GM10248 (cell line): ENCODE results near the gene RNU1-4.
"Not testable (repeated sequence)": the region's sequence is repeated elsewhere in the genome, so short reads cannot be mapped to it uniquely, and the experiment has no call there.

Experiments
- CTCF ChIA-PET: fragments of 300-600 bp; sonication (Branson Sonifier 250); formaldehyde crosslinking; extraction: SDS; loops from one replicate; lab custom pipeline; 2021; ENCODE audit warnings: antibody characterized with exemption; lab: Yijun Ruan, JAX
- POLR2A ChIA-PET: fragments of 350-650 bp; sonication (Branson Sonifier 250); formaldehyde crosslinking; extraction: SDS; loops from one replicate; lab custom pipeline; 2020; ENCODE audit warnings: antibody characterized with exemption; lab: Yijun Ruan, JAX
- DNase-seq: peaks from one replicate; pipeline ENCODE4 v3.0.0; 2012; ENCODE audit errors: extremely low spot score
- TF ChIP-seq, protein P1 (sequence below): IDR thresholded peaks from 2 replicates; pipeline ENCODE4 v1.5.1; 2012; ENCODE audit warnings: mild to moderate bottlenecking, low read depth; ENCODE audit errors: extremely low read depth, missing control alignments, control extremely low read depth

RNU1-4 gene

DNA sequence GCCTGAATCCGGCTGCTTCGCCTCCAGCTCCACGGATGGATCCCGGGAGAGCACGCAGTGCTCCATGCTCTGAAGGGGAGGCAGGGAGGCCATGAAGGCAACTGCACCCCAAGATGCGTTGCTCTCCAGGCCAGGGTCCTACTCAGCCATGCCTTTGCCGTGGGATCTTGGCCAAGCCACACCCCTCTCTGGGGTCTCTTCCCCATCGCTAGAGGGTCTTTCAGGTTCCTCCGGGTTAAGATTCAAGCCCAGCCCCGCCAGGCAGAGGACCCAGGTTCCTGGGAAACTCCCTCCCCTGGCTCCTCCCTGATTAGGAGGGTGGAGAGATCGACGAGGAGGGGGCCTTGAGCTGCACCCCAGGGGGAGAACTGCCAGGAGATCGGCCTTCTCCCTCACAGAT, 36.2 kb upstream of the RNU1-4 start:
- DNase-seq, POLR2A ChIA-PET: not testable (repeated sequence)
- CTCF ChIA-PET = interaction anchor here (1.0 to 1.4 kb wide), 3 partner anchors 13 to 83 kb away, joined by 3 to 5 read pairs (median 4); no protein-coding TSS in a partner anchor

DNA sequence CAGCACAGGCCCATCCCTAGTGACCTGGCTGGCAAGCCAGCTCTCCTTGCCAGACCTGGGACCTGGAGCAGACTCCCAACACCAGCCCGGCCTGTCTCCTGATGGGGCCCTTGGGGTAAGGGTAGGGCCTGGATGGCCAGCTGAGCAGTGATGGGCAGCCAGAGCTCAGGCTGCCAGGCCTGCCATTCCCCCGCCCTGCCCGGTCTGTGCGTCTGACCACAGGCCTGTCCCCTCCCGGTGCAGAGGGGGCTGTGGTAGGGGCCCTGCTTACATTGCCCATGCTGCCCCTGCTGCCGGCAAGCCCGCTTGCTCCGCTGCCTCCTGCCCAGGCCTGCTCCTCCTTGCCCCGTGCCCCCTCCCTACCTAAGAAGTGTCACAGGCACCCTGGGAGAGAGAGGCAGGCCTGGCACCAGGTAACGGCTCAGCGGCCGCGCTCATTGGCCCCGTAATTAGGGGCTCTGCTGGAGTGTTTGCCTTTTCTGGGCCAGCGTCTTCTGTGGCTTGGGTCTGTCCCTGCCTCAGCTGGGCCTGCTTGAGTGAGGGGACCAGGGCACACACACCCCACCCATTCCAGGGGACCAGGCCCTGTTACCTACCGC, 35.7 kb upstream of the RNU1-4 start:
- DNase-seq, POLR2A ChIA-PET: not testable (repeated sequence)
- CTCF ChIA-PET = interaction anchor here (1.0 to 1.4 kb wide), 4 partner anchors 8 to 84 kb away, joined by 3 to 5 read pairs (median 4); no protein-coding TSS in a partner anchor

DNA sequence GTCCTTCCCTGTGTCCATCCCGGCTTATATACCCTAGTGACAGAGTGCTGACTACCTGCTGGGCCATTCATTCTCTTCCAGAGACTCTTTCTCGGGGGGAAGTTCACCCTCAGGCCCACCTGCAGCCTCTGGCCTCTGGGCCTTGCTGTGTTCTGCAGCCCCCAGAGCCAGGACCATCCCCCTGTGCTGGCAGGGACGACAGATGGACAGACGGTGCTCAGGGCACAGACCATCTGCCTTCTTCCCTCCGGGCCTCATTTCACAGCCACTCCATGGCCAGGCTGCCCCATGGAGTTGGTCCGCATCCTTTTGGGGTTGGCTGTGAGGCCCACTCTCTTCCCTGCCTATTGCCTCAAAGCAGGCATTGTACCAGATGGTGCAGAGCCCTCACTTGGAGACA, 34.0 kb upstream of the RNU1-4 start:
- POLR2A ChIA-PET, DNase-seq: not testable (repeated sequence)
- CTCF ChIA-PET = interaction anchor here (1.0 to 3.6 kb wide), 8 partner anchors 8 to 341 kb away, joined by 3 to 37 read pairs (median 4); no protein-coding TSS in a partner anchor

DNA sequence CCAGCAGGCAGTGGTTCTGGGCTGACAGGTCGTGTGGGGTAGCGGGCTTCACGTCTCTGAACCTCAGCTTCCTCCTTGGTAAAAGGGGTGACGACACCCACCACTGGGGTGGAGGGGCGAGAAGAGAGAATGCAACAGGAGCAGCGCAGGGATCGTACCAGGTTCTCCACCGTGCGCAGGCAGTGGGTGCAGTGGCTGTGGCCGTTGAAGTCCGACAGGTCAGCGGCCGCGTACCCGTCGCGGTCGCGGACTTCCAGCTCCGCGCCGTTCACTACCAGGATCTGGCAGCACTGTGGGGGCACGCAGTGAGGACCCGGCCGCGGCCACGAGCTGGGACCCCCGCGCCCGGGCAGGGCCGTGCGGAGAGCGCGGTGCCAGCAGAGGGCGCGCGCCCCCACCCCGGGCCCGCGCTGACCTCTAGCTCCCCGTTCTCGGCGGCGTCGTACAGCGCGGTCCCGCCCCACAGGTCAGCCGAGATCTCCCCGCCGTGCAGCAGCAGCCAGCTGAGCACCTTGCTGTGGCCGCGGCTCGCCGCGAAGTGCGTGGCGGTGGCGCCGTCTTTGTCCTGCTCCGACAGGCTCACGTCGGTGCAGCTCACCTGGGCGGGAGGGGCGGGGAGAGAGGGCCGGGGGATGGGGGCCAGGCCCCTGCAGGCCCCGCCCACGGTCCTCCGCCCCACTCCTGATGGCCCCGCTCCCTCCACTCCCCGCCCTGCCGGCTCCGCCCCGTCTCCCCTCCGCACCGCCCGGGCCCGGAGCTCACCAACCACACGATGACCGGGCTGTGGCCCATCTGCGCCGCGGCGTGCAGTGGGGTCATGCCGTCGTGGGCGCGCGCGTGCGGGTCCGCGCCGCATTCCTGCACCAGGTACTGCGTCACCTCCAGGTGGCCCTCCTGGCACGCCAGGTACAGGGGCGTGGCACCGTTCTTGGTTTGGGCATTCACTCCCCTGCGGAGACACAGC, 32.9 kb upstream of the RNU1-4 start:
- POLR2A ChIA-PET, DNase-seq: not testable (repeated sequence)
- CTCF ChIA-PET = interaction anchor here (1.0 to 3.6 kb wide), 9 partner anchors 8 to 340 kb away, joined by 3 to 37 read pairs (median 4); no protein-coding TSS in a partner anchor

DNA sequence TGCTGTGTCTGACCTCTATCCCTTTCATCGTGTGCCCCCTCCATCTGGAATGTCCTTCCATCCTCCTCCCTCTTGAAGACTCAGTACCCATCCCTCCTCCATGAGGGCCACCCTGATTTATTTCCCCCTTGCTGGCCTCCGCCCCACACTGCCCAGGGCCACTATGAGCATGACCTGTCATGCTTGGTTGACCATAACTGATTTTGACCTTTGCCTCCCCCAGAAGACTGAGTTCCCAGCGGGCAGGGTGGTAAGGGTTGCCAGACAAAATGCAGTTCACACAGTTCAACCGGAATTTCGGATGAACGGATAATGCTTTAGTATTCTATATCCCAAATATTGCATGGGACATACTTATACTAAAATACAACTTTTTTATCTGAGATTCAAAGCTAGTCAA, 31.6 kb upstream of the RNU1-4 start:
- DNase-seq, POLR2A ChIA-PET: not testable (repeated sequence)
- CTCF ChIA-PET = interaction anchor here (0.7 to 3.6 kb wide), 12 partner anchors 9 to 252 kb away, joined by 3 to 37 read pairs (median 4); no protein-coding TSS in a partner anchor

DNA sequence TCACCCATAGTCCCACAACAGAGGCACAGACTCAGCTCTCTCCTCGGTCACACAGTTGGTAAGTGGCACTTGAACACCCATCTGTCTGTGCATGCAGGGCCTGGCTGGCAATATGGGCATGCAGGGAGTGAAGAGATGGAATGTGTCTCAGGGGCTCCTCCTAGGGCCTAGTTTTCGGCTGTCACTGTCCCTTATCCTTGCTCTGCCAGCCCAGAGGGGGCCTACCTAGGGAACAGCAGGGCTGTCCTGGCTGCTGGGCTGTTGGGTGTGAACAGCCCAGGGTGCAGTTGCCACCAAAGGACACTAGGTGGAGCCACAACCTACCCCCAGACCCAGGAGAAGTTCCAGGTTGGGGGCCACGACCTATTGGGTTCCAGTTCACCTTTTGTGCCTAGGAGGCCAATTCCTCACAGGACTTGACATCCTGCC, 30.6 kb upstream of the RNU1-4 start:
- DNase-seq, POLR2A ChIA-PET: not testable (repeated sequence)
- CTCF ChIA-PET = interaction anchor here (0.7 to 3.6 kb wide), 14 partner anchors 8 to 251 kb away, joined by 3 to 37 read pairs (median 4); no protein-coding TSS in a partner anchor

DNA sequence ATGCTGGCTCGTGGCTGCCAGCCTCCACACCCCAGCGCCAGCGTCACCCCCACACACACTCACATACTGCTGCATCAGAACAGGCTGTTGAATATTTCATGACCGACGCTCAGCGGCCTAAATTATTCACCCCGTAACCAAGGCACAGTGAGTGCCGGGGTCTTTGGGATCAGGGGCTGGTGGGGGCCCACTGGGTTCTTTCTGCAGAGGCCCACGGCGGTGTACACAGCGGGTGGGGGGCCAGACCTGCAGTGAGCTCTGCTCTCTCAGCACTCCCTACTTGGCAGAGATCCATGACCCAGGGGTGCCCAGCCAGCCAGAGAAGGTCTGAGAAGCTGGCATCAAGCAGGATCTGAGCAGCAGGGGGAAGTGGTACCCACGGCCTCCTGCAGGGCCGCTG, 29.7 kb upstream of the RNU1-4 start:
- DNase-seq, POLR2A ChIA-PET: not testable (repeated sequence)
- CTCF ChIA-PET = interaction anchor here (0.7 to 1.3 kb wide), 6 partner anchors 8 to 32 kb away, joined by 3 to 6 read pairs (median 4); no protein-coding TSS in a partner anchor

DNA sequence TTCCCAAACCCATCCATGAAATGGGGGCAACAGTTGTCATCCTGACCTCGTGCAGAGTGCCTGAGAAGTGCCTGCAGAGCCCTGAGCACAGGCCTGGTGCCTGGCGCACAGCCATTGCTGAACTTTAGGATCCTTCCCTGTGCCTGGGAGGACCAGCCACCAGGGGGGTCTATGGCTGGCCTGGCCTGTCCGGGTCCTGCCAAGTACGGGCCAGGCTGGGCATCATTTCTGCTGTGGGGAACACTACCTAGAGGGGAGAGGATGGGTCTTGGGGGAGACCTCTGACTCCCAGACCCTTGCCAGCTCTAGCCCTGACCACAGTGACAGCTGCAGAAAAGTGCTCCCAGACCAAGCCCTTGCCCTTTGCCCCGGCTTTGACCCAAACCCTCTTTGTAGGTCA, 28.2 kb upstream of the RNU1-4 start:
- POLR2A ChIA-PET, CTCF ChIA-PET, DNase-seq: not testable (repeated sequence)

DNA sequence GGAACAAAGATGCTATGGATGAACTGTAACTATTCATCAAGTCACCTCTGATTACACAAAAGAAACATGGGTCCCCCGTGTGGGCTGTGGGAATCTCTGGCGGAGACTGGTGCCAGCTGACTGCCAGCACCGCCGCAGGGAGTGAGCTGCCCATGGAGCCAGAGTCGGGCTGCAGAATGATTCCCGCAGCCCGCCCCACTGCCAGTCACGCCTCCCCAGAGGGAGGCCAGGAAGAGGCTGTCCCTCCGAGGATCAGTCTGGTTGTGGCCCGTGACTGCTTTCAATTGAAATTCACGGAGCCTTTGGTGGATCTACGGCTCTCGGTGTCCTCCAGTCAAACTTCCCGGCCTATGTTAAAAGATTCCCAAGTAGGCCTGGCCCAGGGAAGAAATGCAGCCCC, 27.7 kb upstream of the RNU1-4 start:
- DNase-seq, POLR2A ChIA-PET, CTCF ChIA-PET: not testable (repeated sequence)

DNA sequence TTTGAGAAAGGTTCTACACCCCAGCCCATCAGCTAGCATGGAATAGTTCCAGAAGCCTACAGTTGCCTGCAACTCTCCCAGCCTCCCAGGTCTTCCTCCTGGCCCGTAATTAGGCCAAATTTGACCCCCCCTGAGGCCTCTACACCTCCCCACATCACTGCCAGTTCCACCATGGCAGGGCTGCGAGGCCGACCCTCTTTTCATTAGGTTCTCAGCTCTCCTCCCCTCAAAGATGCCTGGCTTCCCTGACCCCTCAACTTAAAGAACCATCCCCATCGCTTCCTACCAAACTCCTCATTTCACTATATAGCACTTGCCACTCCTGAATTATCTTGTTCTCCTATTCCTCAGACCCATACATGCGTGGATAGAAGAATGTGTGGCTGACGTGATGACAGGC, 27.3 kb upstream of the RNU1-4 start:
- CTCF ChIA-PET = not testable (repeated sequence)

DNA sequence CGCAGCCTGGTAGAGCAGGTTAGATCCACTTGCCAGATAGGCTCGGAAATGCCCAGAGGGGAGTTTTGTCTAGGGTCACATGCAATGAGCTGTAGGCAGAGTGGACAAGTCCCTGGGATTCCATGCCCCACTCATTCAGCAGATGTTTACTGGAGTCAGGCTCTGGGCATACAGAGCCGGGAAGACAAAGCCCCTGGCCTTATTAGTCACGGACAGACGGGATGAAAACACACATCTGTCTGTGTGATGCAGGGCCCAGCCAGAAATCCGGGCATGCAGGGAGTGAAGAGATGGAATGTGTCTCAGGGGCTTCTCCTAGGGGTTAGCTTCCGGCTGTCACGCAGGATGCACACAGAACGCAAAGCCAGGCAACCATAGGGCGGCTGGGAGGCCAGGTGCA, 26.8 kb upstream of the RNU1-4 start:
- POLR2A ChIA-PET, DNase-seq, CTCF ChIA-PET: not testable (repeated sequence)

More for the DNA sequence above, 27.3 kb upstream of the RNU1-4 start:
- DNase-seq, POLR2A ChIA-PET: not testable (repeated sequence)

DNA sequence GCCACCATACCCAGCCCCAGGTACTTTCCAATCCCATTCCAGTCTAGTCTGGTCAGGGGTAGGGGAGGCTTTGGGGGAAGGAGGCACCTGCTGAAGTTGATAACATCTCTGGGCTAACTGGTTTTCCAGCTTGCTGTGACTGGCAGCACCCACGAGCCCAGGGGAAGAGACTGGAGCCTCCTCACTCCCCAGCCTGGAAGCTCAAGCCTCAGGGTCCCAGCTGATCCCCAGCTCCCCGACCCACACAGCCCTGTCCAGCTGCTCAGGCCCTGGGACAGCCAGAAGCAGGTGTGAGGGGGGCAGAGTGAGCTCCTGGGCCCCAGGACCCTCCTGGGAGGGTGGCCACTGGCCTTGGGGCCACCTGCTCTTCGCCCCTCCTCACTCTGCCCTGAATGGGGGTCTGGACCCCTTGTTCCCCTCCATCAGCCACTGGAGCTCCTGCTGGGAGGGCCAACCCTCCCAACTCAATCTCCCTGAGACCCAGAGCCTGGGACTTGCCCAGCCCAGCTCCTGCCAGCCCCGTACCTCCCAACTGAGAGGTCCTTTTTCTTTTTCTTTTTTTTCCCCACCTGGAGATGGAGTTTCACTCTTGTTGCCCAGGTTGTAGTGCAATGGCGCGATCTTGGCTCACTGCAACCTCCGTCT, 23.5 kb upstream of the RNU1-4 start:
- POLR2A ChIA-PET = no interaction called here
- CTCF ChIA-PET = interaction anchor here (0.8 to 1.6 kb wide), 5 partner anchors 8 to 96 kb away, joined by 3 to 6 read pairs (median 4); no protein-coding TSS in a partner anchor
- TF ChIP-seq, protein P1, sequence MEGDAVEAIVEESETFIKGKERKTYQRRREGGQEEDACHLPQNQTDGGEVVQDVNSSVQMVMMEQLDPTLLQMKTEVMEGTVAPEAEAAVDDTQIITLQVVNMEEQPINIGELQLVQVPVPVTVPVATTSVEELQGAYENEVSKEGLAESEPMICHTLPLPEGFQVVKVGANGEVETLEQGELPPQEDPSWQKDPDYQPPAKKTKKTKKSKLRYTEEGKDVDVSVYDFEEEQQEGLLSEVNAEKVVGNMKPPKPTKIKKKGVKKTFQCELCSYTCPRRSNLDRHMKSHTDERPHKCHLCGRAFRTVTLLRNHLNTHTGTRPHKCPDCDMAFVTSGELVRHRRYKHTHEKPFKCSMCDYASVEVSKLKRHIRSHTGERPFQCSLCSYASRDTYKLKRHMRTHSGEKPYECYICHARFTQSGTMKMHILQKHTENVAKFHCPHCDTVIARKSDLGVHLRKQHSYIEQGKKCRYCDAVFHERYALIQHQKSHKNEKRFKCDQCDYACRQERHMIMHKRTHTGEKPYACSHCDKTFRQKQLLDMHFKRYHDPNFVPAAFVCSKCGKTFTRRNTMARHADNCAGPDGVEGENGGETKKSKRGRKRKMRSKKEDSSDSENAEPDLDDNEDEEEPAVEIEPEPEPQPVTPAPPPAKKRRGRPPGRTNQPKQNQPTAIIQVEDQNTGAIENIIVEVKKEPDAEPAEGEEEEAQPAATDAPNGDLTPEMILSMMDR = no peak
- peak; percentile 31 for DNase-seq
